Endodermal cell (in vitro differentiated cells): ENCODE results near the gene NLRC4. TPM values are rescaled to one million over a fixed set of nuclear protein-coding genes. Genes with fewer than 3 reads are reported as not detected.
"Not testable (repeated sequence)": the region's sequence is repeated elsewhere in the genome, so short reads cannot be mapped to it uniquely, and the experiment has no call there.

Source experiments
- DNase-seq: peaks from one replicate; pipeline ENCODE4 v3.0.0-alpha.2; 2017
- H3K27ac ChIP-seq: 2 replicates; pipeline ENCODE4 v1.5.1; 2013; ENCODE audit warnings: mild to moderate bottlenecking, low read depth, low read length, moderate library complexity
- H3K27me3 ChIP-seq: 2 replicates; pipeline ENCODE4 v1.6.1; 2013; ENCODE audit warnings: mild to moderate bottlenecking, low read length, moderate library complexity; ENCODE audit not compliant: insufficient read depth, control insufficient read depth, poor library complexity, severe bottlenecking
- H3K36me3 ChIP-seq: 2 replicates; pipeline ENCODE4 v1.7.0; 2013; ENCODE audit warnings: mild to moderate bottlenecking, low read length, moderate library complexity; ENCODE audit not compliant: control insufficient read depth, insufficient read depth
- H3K4me1 ChIP-seq: one replicate; pipeline ENCODE4 v1.7.0; 2013; ENCODE audit warnings: low read length; ENCODE audit not compliant: control insufficient read depth, insufficient read depth
- H3K4me3 ChIP-seq: 2 replicates; pipeline ENCODE4 v1.5.1; 2013; ENCODE audit warnings: mild to moderate bottlenecking, low read length, moderate library complexity
- H3K9ac ChIP-seq: 2 replicates; pipeline ENCODE4 v1.6.1; 2013; ENCODE audit warnings: mild to moderate bottlenecking, low read length, moderate library complexity; ENCODE audit not compliant: poor library complexity, severe bottlenecking; ENCODE audit errors: extremely low read depth
- H3K9me3 ChIP-seq: 2 replicates; pipeline ENCODE4 v1.6.1; 2013; ENCODE audit warnings: mild to moderate bottlenecking, low read length, moderate library complexity; ENCODE audit not compliant: control insufficient read depth
- H3K27ac Mint-ChIP-seq: 2 replicates; pipeline ENCODE4 v1.8.0; 2020; ENCODE audit warnings: mixed read lengths
- H3K27me3 Mint-ChIP-seq: 2 replicates; pipeline ENCODE4 v1.8.0; 2021; ENCODE audit warnings: mild to moderate bottlenecking, mixed read lengths; ENCODE audit not compliant: insufficient read depth
- H3K36me3 Mint-ChIP-seq: 2 replicates; pipeline ENCODE4 v1.8.0; 2020; ENCODE audit warnings: low read depth, mixed read lengths
- H3K4me1 Mint-ChIP-seq: 2 replicates; pipeline ENCODE4 v1.8.0; 2020; ENCODE audit warnings: mixed read lengths
- H3K4me3 Mint-ChIP-seq: 2 replicates; pipeline ENCODE4 v1.8.0; 2020; ENCODE audit warnings: mild to moderate bottlenecking, moderate library complexity, mixed read lengths
- H3K9me3 Mint-ChIP-seq: 2 replicates; pipeline ENCODE4 v1.8.0; 2020; ENCODE audit warnings: mild to moderate bottlenecking, mixed read lengths
- WGBS, 2 experiments: methylation state at CpG; one replicate each; pipeline versions ENCODE4 v1.1.5 to v1.1.7; 2013; ENCODE audit warnings: missing lambda C conversion rate in 2 of 2, mixed read lengths in 1 of 2; ENCODE audit not compliant: insufficient coverage in 1 of 2, insufficient read length in 1 of 2; 5-methylcytosine and 5-hydroxymethylcytosine counted together
- total RNA-seq, 2 donors: library from RNA; stranded (reverse); fragmentation: NEBNext Ultra II Directional in 1 of 2; extraction: Animal tissue kit (Norgen Biotek cat#: 25700) in 1 of 2; gene quantifications; 2 replicates in 1 of 2; 3 replicates in 1 of 2; pipeline ENCODE4 v1.2.1, GENCODE V29; 2021
- TF ChIP-seq, protein P1 (sequence below): fragments of 200-600 bp; sonication (generic); conservative IDR thresholded peaks from 2 replicates; pipeline ENCODE4 v1.5.0; 2021; ENCODE audit warnings: antibody characterized with exemption, mild to moderate bottlenecking

NLRC4 gene
- total RNA-seq, 2 donors from 2014 or later: not detected

DNA sequence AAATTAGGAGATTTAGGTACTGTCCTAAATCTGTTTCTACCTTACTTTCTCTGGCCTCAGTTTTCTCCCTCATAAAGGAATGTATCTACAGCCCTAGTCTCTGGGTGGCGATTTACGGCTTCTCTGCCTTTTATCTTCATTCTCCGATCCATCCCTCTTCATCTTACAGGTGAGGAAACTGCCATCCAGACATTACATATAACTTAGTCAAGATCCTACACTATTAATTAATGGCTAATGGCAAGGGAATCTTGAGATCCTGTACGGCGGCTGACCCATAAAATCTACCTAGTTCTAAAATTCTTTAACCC, 12.6 kb upstream of the NLRC4 start:
- Histone ChIP-seq H3K4me1 (no peaks in the 10 kb centered on the region), H3K9me3 (no peaks in the 10 kb centered on the region), H3K36me3 (peaks cover 14% of the 10 kb centered on the region), H3K27ac (no peak overlapping the region), H3K27me3 (peaks cover 16% of the 10 kb centered on the region), H3K4me3 (peak overlapping the region; percentile 97), H3K9ac (peak overlapping the region; percentile 88)
- Mint-ChIP-seq H3K36me3 (peaks cover 10% of the 10 kb centered on the region), H3K27ac (peak overlapping the region; percentile 96), H3K27me3 (peaks cover 14% of the 10 kb centered on the region), H3K4me3 (peak overlapping the region; percentile 78), H3K4me1 (peaks cover 2% of the 10 kb centered on the region), H3K9me3 (no peaks in the 10 kb centered on the region)
- 83 to 94% methylated on average over 2 to 5 of the region's 5 CpGs for WGBS, 2 experiments
- DNase-seq: peak; percentile 45
- TF ChIP-seq, protein P1, sequence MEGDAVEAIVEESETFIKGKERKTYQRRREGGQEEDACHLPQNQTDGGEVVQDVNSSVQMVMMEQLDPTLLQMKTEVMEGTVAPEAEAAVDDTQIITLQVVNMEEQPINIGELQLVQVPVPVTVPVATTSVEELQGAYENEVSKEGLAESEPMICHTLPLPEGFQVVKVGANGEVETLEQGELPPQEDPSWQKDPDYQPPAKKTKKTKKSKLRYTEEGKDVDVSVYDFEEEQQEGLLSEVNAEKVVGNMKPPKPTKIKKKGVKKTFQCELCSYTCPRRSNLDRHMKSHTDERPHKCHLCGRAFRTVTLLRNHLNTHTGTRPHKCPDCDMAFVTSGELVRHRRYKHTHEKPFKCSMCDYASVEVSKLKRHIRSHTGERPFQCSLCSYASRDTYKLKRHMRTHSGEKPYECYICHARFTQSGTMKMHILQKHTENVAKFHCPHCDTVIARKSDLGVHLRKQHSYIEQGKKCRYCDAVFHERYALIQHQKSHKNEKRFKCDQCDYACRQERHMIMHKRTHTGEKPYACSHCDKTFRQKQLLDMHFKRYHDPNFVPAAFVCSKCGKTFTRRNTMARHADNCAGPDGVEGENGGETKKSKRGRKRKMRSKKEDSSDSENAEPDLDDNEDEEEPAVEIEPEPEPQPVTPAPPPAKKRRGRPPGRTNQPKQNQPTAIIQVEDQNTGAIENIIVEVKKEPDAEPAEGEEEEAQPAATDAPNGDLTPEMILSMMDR: no peak

DNA sequence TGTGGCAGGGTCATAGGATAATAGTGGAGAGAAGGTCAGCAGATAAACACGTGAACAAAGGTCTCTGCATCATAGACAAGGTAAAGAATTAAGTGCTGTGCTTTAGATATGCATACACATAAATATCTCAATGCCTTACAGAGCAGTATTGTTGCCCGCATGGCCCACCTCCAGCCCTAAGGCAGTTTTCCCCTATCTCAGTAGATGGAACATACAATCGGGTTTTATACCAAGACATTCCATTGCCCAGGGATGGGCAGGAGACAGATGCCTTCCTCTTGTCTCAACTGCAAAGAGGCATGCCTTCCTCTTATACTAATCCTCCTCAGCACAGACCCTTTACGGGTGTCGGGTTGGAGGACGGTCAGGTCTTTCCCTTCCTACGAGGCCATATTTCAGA, 11.1 kb upstream of the NLRC4 start:
- H3K36me3 Mint-ChIP-seq, H3K4me1 Mint-ChIP-seq, H3K9ac ChIP-seq, H3K4me3 ChIP-seq, H3K4me3 Mint-ChIP-seq, H3K4me1 ChIP-seq, H3K9me3 Mint-ChIP-seq, H3K36me3 ChIP-seq, H3K27ac ChIP-seq, H3K27ac Mint-ChIP-seq, DNase-seq, H3K9me3 ChIP-seq: not testable (repeated sequence)
- H3K27me3 ChIP-seq: peaks cover 29% of the 10 kb centered on the region
- peaks cover 15% of the 10 kb centered on the region for H3K27me3 Mint-ChIP-seq
- 98% methylated on average over 6 of the region's 7 CpGs; no CpG with 5 or more reads in 1 of the 2 experiments for WGBS, 2 experiments

DNA sequence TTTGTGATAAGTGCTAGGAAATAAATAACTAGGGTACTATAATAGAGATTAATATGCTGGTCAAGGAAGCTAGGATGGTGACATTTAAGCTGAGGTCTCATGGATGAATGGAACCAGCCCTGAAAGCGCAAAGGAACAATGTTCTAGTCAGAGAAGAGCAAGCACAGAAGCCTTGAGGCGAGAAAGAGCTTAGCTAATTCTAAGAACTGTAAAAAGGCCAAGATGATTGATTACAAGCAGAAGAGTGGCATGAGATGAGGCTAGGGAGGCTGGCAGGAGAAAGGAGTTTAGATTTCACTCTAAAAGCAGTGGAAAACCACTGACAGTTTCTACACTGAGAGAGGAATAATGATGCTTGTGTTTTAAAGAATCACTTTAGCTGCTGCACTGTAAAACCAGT, 9.6 kb upstream of the NLRC4 start:
- no peaks in the 10 kb centered on the region for H3K9me3 Mint-ChIP-seq
- Histone ChIP-seq H3K4me1 (no peaks in the 10 kb centered on the region), H3K4me3 (no peak overlapping the region), H3K36me3 (no peaks in the 10 kb centered on the region), H3K9ac (no peak overlapping the region), H3K27me3 (peaks cover 36% of the 10 kb centered on the region), H3K27ac (no peak overlapping the region), H3K9me3 (no peaks in the 10 kb centered on the region)
- WGBS, 2 experiments: 79 to 88% methylated on average over 2 of the region's 2 CpGs
- no peak overlapping the region for H3K27ac Mint-ChIP-seq
- peaks cover 21% of the 10 kb centered on the region for H3K27me3 Mint-ChIP-seq
- no peak for DNase-seq
- TF ChIP-seq, protein P1: no peak
- no peak overlapping the region for H3K4me3 Mint-ChIP-seq
- no peaks in the 10 kb centered on the region for H3K36me3 Mint-ChIP-seq
- H3K4me1 Mint-ChIP-seq: peaks cover 2% of the 10 kb centered on the region

DNA sequence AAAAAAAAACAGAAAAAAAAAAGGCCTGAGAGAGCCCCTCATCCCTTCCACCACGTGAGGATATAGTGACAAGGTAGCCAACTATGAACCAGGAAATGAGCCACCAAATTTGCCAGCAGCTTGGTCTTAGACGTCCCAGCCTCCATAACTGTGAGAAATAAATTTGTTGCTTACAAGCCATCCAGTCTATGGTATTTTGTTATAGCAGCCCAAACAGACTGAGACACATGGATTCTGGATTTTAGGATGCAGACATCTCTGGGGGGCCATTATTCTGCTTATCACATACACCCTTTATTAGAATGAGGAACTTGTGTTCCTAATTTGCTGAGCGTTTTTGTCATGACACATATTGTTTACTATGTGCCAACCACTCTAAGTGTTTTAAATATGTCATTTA, 7.6 kb upstream of the NLRC4 start:
- no peaks in the 10 kb centered on the region for H3K4me1 ChIP-seq
- peaks cover 45% of the 10 kb centered on the region for H3K27me3 ChIP-seq
- TF ChIP-seq, protein P1: no peak
- no peaks in the 10 kb centered on the region for H3K9me3 ChIP-seq
- H3K9ac ChIP-seq: no peak overlapping the region
- Mint-ChIP-seq H3K4me1 (no peaks in the 10 kb centered on the region), H3K27me3 (peaks cover 26% of the 10 kb centered on the region), H3K9me3 (no peaks in the 10 kb centered on the region), H3K36me3 (no peaks in the 10 kb centered on the region), H3K4me3 (no peak overlapping the region), H3K27ac (no peak overlapping the region)
- H3K27ac ChIP-seq: no peak overlapping the region
- no peaks in the 10 kb centered on the region for H3K36me3 ChIP-seq
- H3K4me3 ChIP-seq: no peak overlapping the region
- 47 to 50% methylated on average over 2 of the region's 3 CpGs for WGBS, 2 experiments
- no peak for DNase-seq
